Measurements from ENCODE around the gene ZNF423. TPM values are rescaled to one million over a fixed set of nuclear protein-coding genes. Genes with fewer than 3 reads are reported as not detected.

Gene ZNF423
- total RNA-seq, 1 experiment from 2014 or later, result not detected

DNA sequence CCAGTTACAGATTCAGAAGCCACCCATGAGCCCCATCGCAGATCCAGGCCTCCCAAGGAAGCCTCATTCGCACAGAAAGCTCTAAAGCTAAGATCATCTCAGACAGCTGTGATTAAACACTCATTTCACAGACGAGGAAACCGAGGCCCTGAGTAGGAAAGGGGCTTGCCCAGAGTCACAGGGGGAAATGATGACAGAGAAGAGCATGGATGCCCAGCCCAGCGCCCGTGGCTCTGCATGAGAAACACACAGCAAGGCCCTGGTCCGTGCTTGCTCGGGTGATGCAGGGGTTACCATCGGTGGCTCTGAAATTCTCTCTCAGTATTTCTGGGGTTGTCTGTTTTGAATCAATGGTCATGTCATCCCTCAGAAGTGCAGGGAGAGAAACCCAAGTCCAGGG lies 372.7 kb downstream of the ZNF423 start:
- DNase-seq (ENCODE audit: low read depth), result no peak

GRCh38 chr16:49482690-49483089 lies 373.2 kb downstream of the ZNF423 start:
- DNase-seq (ENCODE audit: low read depth), result no peak

GRCh38 chr16:49478616-49479015 lies 377.3 kb downstream of the ZNF423 start:
- DNase-seq (ENCODE audit: low read depth), result no peak

DNA sequence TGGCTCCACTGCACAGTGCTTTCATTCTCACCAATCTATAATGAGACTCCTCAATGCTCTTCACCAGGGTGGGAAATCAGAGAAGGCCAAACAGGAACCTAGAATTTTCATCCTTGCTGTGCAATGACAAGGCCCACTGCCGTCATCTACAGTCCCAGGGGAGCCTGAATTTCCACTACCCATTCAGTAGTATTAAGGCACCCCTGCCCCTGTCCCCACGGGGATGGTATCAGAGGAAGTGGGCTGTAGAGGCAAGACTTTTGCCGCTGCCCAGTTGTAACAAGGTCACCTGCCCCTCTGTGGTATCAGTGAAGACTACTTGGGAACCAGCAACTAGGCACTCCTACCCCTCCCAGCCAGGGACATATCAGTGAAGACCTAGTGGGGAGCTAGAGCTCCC lies 377.8 kb downstream of the ZNF423 start:
- no peak for DNase-seq (ENCODE audit: low read depth)

DNA sequence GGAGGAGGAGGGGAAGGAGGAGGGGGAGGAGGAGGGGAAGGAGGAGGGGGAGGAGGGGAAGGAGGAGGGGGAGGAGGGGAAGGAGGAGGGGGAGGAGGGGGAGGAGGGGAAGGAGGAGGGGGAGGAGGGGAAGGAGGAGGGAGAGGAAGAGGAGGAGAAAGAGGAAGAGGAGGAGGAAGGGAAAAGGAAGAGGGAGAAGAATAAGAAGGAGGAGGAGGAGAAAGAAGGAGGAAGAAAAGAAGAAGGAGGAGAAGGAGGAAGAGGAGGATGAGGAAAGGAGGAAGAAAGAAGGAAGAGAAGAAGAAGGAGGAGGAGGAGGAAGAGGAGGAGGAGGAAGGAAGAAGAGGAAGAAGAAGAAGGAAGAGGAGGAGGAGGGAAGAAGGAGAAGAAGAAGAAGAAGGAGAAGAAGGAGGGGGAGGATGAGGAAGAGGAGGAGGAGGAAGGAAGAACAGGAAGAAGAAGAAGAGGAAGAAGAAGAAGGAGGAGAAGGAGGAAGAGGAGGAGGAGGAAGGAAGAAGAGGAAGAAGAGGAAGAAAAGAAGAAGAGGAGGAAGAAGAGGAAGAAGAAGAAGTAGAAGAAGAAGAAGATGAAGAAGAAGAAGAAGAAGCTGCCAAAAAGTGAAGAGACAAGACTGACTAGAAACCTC lies 378.5 kb downstream of the ZNF423 start:
- DNase-seq (ENCODE audit: low read depth), result no peak

- no peak for DNase-seq (ENCODE audit: low read depth)
Observed at GRCh38 chr16:49474741-49475140, 381.2 kb downstream of the ZNF423 start.

DNA sequence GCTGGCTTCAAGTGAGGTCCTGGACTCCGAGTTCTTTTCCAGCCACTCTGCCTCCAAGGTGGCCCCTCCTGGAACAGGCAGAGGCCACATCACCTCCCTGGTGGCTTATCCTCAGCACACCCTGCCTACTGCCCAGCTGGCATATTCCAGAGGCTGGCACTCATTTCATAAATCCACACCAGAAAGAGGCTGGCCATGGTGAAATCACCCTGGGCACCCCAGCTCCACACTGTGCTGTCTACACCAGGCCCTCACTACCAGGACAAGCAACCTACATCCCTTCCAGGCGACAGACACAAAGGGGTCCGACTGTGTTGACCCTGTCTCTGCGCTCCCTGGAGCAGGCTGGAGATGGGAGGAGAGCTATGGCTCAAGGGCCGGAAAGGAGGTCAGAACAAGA lies 382.1 kb downstream of the ZNF423 start:
- no peak for DNase-seq (ENCODE audit: low read depth)

- no peak for DNase-seq (ENCODE audit: low read depth)
Observed at GRCh38 chr16:49473131-49473530, 382.8 kb downstream of the ZNF423 start.

DNA sequence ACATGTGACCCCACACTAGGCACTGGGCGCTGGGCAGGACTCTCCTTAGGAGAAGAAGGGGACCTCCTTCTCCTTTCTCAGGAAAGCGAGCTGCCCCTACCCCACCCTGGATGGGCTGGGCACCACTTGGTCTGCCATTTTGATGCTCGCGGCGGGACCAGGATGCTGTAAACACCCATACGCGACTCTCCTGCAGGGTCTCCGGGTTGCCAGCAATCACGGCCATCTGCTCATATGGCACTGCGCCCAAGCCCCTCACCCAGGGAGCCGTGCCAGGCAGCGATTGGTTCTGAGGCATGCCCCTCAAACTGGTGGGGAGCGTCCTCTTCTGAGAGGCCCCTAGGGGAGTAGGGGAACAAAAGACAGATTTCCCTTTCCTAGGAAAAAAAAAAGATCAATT lies 383.3 kb downstream of the ZNF423 start:
- DNase-seq (ENCODE audit: low read depth), result no peak

- no peak for DNase-seq (ENCODE audit: low read depth)
Observed at GRCh38 chr16:49471038-49471727, 384.7 kb downstream of the ZNF423 start.

GRCh38 chr16:49470513-49470991 lies 385.4 kb downstream of the ZNF423 start:
- no peak for DNase-seq (ENCODE audit: low read depth)

DNA sequence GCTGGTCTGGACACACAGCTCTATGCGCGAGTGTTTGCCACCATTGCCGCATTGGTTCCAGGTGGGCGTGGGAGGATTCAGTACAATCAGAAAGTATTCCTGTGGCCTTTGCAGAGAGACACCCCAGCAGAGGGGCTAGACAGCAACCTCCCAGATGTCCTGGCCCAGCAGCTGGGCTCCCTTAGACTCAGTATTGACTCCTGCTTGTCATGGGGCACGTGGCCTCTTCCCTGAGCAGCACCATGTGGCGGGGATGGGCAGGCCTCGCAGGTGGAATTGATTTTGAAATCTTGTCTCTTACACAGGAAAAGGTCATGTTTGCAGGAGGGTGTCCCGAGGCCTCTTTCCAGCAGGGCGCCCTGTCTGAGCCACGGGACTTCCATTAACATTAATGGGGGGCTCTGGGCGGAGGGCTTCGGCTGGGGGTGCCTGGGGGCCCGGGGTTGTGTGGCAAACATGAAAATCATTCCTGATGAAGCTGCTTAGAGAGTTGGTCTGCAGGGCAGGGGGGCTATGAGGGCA lies 385.9 kb downstream of the ZNF423 start:
- no peak for DNase-seq (ENCODE audit: low read depth)

GRCh38 chr16:49469311-49469670 lies 386.6 kb downstream of the ZNF423 start:
- DNase-seq (ENCODE audit: low read depth), result no peak

- DNase-seq (ENCODE audit: low read depth), result no peak
Observed at GRCh38 chr16:49468611-49469310, 387.2 kb downstream of the ZNF423 start.

GRCh38 chr16:49467540-49468372 lies 388.2 kb downstream of the ZNF423 start:
- no peak for DNase-seq (ENCODE audit: low read depth)

DNA sequence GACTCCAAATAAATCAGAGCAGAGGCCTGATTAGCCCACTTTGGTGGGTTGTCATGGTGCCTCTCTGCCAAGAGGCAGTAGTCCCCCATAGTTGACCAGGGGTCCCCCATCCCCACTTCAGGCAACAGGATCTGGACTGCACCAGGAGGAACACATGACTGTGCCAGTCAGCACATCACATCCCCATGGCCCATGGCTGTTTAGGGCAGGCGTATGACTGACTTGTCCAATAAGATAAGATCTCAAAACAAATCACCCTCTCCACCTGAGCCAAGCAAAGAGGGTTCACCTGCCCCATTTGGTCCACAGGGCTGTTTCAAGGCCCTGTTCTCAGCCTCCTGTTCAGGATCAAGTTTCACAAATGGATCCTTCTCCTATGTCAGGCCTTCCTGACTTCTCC lies 389.0 kb downstream of the ZNF423 start:
- no peak for DNase-seq (ENCODE audit: low read depth)

DNA sequence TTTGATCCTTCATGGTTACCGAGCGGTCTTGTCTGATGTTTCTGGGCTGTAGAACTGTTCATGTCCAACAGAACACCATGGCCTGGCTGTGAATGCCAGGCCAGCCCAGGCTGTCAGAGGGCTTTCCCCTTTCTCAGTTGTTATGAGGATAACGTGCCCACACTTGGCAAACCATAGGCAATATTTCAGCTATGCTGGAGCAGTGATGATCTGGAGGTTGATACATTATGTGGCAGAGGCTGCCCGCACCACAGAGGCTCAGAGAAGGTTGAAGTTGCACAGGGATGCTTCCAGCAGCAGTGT lies 389.4 kb downstream of the ZNF423 start:
- no peak for DNase-seq (ENCODE audit: low read depth)

- no peak for DNase-seq (ENCODE audit: low read depth)
Observed at GRCh38 chr16:49465661-49466528, 390.0 kb downstream of the ZNF423 start.

GRCh38 chr16:49464877-49465504 lies 390.9 kb downstream of the ZNF423 start:
- no peak for DNase-seq (ENCODE audit: low read depth)

DNA sequence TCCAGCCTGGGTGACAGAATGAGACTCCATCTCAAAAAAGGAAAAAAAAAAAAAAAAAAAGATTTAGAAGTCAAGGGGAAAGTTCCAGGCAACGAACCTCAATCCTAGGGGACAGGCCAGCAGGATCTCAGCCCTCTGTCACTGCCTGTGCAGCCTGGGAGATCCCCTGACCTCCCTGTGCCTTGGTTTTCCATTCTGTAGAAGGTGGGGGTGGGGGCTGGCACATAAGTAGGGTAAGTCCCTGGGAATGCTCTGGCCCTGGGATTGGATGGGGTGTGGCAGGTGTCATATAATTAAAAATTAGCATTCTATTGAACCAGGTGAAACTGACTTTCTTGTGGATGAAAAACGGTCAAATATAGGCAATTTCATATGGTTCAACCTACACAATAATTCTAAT lies 391.8 kb downstream of the ZNF423 start:
- DNase-seq (ENCODE audit: low read depth), result no peak
